ENCODE data around the gene SHISA8.
A peak's percentile ranks its signal among the peaks of the same experiment; 100 is the strongest.

Gene SHISA8

DNA sequence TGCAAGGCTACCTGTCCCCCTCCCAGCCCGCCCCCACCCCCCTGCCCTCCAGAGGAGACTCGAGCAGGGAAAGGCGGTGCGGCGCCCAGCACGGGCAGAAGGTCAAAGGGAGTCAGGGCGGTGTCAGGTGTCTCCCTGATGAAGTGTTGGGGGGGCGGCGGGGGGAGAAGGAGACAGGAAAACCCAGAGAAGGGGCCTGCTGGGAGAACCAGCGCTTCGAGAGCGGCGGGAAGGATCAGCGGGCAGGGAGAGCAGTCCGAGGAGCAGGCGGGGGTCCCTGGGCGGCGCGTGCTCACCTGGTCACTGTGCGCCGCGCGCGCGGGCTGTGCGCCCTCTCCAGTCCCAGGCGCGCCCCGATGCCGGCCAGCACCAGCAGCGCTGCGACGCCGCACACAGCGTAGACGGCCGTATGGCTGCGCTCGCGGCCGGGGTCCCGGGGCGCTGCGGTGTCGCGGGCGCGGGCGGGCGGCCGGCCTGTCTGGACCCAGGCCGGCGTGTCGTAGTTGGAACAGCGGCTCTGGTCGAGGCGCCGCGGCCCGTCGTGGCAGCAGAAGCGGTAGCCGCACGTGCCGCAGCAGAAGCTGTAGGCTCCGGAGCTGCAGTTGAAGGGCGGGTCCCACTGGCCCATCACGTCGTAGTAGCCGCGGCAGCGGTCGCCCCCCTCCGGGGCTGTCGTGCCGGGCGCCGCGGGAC lies 886 bp downstream of the SHISA8 start:
- Mint-ChIP-seq H3K36me3 (ENCODE audit: low read depth) (no peaks in the 10 kb centered on the region), H3K27ac (no peak overlapping the region), H3K9me3 (no peaks in the 10 kb centered on the region), H3K27me3 (ENCODE audit: low read depth) (peaks cover 54% of the 10 kb centered on the region), H3K4me1 (ENCODE audit: low read depth) (peaks cover 9% of the 10 kb centered on the region), H3K4me3 (no peak overlapping the region)
- no peak for DNase-seq (ENCODE audit: low spot score)

DNA sequence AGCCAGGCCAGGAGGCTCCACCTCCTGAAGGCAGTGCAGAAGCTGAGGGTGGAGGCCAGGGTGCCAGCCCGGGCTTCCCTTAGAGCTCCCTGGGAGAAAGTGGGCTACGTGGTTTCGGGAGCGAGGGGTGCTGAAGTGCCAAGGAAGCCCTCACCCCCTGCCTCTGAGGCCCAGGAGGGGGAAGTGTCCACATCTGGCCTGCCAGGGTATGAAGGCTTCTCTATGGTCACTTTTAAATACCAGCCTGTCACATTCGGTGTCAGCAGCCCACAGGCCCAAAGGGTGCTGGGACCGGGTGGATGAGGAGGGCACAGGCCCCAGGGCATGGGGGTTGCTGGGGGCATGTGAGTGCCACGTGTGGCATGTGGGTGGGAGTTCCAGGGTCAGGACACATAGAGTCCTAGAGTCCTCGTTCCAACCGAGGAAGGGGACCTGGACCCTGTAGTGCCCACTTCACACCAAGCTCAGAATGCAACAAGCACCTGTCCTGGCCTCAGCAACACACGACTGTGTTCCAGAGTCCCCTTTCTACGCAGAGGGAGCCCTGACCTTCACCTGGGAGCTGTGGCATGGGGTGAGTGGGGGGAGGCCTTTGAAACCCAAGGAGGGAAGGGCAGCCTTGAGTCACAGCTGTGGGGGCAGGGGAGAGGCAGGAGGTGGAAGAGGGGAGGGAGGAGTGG lies 1.7 kb downstream of the SHISA8 start:
- H3K4me1 Mint-ChIP-seq (ENCODE audit: low read depth) = peaks cover 15% of the 10 kb centered on the region
- H3K9me3 Mint-ChIP-seq = no peaks in the 10 kb centered on the region
- H3K36me3 Mint-ChIP-seq (ENCODE audit: low read depth) = peaks cover 4% of the 10 kb centered on the region
- H3K27me3 Mint-ChIP-seq (ENCODE audit: low read depth) = peaks cover 55% of the 10 kb centered on the region
- DNase-seq (ENCODE audit: low spot score) = no peak
- H3K27ac Mint-ChIP-seq = peak overlapping the region; percentile 63
- peak overlapping the region; percentile 61 for H3K4me3 Mint-ChIP-seq

DNA sequence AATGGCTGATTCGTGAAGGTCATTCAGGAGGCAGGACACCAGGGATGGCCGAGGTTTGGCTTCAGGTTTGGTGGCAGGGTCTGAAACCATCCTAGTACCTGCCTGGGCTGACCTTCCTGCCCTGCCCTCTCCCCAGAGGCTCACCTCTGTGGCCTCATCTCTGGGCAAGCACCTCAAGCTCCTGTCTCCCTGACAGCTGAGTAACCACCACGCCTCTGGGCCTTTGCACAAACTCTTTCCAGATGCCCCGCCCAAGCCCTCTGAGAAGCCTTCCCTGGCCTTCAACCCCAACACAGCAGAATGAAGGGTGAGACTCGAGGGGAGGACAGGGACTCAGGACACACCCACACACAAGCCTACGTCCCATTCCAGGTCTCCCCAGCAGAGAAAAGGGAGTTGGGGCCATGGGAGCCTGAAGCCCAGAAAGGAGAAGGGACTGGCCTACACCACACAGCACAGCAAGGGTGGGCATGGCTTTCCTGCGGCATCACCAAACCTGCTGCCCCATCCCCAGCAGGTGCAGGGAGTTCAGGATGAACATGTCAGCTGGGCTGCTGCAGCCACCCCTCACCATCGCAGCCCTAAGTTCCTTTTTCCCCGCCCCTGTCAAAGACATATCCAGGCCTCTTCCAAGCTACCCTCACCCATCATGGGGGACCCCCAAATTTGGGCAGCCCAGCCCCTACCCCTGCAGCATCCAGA lies 2.4 kb downstream of the SHISA8 start:
- Mint-ChIP-seq H3K4me3 (no peak overlapping the region), H3K36me3 (ENCODE audit: low read depth) (peaks cover 6% of the 10 kb centered on the region), H3K9me3 (no peaks in the 10 kb centered on the region), H3K4me1 (ENCODE audit: low read depth) (peaks cover 20% of the 10 kb centered on the region), H3K27me3 (ENCODE audit: low read depth) (peaks cover 54% of the 10 kb centered on the region), H3K27ac (peak overlapping the region; percentile 26)
- no peak for DNase-seq (ENCODE audit: low spot score)

DNA sequence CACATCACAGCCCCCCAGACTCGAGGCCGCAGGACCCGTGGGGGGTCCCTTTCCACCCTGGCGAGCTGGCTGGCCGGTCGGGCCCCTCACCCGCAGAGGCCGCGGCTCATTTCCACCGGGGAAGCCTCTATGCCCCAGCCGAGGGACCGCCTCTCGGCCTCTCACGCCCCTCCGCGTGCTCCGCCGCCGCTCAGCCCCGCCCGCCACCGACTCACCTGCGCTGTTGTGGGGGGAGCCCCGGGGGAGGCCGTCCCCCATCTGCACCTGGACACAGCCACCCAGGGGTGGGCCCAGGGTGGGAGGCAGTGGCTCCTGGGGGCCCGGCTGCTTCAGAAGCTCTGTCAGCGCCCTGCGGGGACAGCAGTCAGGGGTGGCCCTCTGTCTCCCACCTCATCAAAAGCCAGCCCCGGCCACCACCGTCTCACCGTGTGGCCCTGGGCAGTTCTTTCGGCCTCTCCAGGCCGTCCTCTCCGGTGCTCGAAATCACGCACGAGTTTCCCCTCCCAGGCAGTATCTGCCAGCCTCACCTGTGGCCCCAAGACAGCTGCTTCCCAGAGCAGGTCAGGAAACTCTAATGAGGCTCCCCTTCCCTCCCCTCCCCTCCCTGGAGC lies 3.8 kb downstream of the SHISA8 start:
- Mint-ChIP-seq H3K4me1 (ENCODE audit: low read depth) (peaks cover 20% of the 10 kb centered on the region), H3K27ac (no peak overlapping the region), H3K36me3 (ENCODE audit: low read depth) (peaks cover 9% of the 10 kb centered on the region), H3K27me3 (ENCODE audit: low read depth) (peaks cover 41% of the 10 kb centered on the region), H3K9me3 (no peaks in the 10 kb centered on the region), H3K4me3 (no peak overlapping the region)
- no peak for DNase-seq (ENCODE audit: low spot score)

DNA sequence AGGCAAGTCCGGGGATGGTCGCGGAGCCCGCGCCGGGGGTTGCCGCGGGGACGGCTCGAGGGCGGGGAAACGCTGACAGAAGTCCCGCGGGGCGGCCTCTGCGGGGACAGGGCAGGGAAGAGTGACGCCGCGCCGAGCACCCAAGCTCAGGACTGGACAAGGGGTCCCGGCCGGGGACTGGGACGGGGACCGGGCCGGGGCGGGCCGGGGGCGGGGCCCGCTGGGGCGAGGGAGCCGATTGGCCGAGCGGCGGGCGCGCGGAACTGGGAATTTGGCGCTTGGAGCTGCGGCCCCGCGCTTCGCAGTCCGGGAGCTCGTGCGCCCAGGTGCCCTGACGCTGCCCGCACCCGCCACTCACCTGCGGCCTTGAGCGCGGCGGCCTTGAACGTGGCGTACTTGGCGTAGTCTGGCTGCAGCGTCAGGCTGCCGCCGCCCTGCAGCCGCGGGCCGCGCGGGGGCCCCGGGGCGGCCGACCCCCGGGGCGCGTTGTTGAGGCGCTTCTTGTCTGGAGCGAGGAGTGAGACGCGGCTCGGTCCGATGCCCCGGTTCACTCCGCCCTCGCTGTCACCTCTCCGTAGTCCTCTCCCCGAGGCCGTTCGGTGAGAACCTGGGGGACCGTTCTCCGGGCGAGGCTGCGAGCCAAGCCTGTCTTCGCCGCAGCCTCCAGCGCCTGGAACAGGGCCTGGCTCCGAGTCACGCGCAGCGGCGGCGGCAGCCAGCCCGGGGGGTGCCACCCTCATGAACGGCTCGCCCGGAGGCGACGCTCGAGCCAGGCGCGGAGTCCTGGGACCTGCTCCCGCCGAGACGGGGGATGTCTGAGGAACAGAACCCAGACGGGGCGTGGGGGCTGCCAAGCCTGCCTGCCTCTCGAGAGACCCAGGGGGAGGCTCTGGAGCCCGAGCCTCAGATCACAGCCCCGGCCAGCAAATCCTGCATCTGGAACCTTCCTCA lies 4.5 kb downstream of the SHISA8 start:
- Mint-ChIP-seq H3K27ac (no peak overlapping the region), H3K36me3 (ENCODE audit: low read depth) (peaks cover 12% of the 10 kb centered on the region), H3K4me1 (ENCODE audit: low read depth) (peaks cover 22% of the 10 kb centered on the region), H3K9me3 (no peaks in the 10 kb centered on the region), H3K4me3 (peak overlapping the region; percentile 40), H3K27me3 (ENCODE audit: low read depth) (peaks cover 33% of the 10 kb centered on the region)
- no peak for DNase-seq (ENCODE audit: low spot score)

DNA sequence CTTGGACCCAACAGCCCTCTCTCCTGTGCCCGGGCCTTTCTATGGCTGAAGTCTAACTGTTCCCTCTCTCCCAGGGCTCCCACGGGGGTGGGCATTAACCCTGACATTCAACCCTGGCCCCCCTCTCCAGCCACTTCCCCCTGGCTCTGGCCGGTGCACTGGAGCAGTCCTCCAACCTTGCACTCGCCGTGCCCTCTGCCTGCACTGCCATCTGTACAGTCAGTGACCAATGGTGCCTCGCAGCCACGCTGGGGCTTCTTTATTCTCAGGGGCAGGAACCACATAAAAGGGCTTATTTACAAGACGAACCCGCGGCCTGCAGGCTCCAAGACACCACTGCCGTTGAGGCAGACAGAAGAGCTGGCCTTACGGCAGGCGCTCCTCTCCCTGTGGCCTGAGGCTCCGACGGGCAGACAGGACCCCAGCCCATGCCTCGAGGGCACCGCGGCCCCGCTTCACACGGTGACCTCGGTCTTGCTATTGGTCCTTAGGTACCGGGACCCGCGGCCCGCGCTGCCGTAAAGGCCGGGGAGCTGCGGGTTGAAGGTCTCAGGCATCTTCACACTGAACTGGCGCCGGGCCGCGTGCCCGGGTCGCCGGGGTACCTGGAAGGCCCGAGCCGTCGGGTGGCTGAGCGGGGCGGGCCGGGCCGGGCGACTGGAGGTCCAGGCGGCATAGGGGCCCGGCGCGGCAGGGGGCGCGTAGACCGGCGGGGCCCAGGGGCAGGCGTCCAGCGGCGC lies 5.4 kb downstream of the SHISA8 start:
- H3K4me1 Mint-ChIP-seq (ENCODE audit: low read depth) = peaks cover 22% of the 10 kb centered on the region

DNA sequence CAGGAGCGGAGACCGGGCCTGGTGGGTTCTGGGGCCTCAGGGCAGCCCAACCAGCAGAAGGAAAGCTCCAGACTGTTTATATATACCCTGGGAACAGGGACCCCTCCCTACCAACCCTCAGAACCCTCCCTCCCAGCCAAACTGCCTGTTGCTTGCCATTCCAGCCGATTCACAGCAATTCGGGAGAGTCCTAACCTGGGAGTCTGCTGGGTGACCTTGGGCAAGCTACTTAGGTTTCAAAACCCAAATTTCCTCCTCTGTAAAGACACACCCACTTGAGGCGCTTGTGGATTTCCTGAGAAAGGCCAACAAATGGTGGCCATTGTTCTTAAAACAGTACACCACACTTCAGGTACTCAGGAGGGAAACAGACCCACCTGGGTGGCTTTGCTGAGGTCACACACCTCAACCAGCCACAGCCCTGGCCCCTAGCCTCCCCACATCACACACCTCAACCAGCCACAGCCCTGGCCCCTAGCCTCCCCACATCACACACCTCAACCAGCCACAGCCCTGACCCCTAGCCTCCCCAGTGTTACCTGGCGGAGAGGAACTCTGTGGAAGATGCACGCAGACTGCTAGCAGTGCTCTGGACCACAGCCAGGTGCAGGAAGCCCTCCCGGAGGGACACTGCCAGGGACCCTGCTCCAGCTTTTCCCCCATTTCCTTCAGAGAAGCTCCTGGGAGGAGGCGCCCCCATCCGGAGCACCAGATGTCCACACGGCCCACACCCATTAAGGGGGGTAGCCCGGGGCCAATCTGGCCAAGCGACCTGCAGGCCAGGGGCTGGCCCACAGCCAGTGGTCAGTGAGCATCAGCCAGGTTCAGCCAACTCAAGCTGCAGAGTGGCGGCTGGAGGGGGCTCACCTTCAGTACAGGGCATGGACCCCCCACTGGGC lies 6.2 kb downstream of the SHISA8 start:
- peaks cover 19% of the 10 kb centered on the region for H3K36me3 Mint-ChIP-seq (ENCODE audit: low read depth)
- DNase-seq (ENCODE audit: low spot score) = no peak
- peaks cover 22% of the 10 kb centered on the region for H3K4me1 Mint-ChIP-seq (ENCODE audit: low read depth)
- H3K27me3 Mint-ChIP-seq (ENCODE audit: low read depth) = peaks cover 32% of the 10 kb centered on the region
- H3K27ac Mint-ChIP-seq = peak overlapping the region; percentile 52
- H3K9me3 Mint-ChIP-seq = no peaks in the 10 kb centered on the region
- peak overlapping the region; percentile 71 for H3K4me3 Mint-ChIP-seq

More for the DNA sequence above, 5.4 kb downstream of the SHISA8 start:
- H3K27me3 Mint-ChIP-seq (ENCODE audit: low read depth) = peaks cover 32% of the 10 kb centered on the region
- H3K27ac Mint-ChIP-seq = no peak overlapping the region
- peak overlapping the region; percentile 15 for H3K4me3 Mint-ChIP-seq
- no peaks in the 10 kb centered on the region for H3K9me3 Mint-ChIP-seq
- H3K36me3 Mint-ChIP-seq (ENCODE audit: low read depth) = peaks cover 12% of the 10 kb centered on the region
- no peak for DNase-seq (ENCODE audit: low spot score)

DNA sequence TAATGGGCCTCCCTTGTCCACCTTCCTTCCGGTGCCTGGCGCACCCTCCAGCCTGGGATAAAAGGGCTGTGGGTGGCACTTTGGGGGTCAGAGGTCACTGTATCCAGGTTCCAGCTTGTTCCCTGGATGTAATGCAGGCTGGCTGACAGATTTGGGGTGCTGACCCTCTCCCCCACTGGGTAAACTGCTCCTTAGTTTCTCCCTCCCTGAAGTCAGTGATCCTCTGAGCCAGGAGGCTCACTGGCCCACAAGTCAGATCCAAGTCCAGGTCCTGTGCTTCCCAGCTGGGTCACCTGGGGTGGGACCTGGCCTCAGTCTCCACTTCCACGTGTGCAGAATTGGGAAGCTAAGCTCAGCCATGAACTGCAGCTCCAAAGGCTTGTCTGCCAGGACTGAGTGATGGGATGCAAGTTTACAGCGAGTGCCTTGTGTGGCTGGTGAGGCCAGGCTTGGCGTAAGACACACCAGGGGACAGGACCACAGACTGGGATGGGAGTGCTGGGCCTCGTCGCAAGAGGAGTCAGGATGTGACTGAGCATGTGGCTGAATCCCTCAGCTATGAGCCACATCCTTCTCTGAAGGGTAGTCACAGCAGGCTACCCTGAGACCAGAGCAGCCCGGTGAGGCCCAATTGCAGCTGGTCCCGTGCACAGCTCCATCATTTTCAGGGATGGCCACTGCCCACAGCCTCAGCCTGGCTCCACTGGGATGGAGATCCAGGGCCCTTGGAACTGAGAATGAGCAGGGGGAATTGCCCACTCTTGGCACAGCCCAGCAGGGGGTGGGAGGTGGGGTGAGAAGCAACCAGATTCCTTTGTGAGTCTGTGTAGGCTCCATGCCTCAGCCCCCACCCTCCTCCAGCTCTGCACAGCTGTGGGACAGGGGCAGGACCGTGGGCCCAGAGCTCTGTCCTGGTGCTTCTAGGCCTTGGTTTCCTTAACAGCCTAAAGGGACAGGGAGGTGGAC lies 7.2 kb downstream of the SHISA8 start:
- Mint-ChIP-seq H3K9me3 (no peaks in the 10 kb centered on the region), H3K4me1 (ENCODE audit: low read depth) (peaks cover 22% of the 10 kb centered on the region), H3K27me3 (ENCODE audit: low read depth) (peaks cover 23% of the 10 kb centered on the region), H3K27ac (peak overlapping the region; percentile 31), H3K36me3 (ENCODE audit: low read depth) (peaks cover 20% of the 10 kb centered on the region), H3K4me3 (no peak overlapping the region)
- no peak for DNase-seq (ENCODE audit: low spot score)

DNA sequence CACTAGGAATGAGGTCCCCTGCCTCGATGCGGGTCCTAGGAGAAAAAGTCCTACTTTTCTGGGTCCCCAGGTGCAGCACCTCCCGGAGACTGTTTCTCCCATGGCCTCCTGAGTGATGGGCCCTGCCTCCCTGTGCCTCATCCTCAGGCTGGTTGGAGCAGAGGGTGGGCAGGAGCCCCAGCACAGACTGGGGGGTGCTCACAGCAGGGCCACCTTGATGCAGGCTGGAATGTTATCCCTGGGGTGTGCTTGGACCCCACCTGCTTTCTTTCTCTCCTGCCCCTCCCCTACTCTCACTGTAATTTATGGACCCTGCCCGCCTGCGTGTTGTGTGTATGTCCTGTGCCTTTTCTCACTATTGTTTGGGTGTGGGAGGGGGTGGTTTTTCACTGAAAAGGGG lies 8.1 kb downstream of the SHISA8 start:
- H3K27ac Mint-ChIP-seq = no peak overlapping the region
- H3K9me3 Mint-ChIP-seq = no peaks in the 10 kb centered on the region
- peaks cover 14% of the 10 kb centered on the region for H3K27me3 Mint-ChIP-seq (ENCODE audit: low read depth)
- peaks cover 22% of the 10 kb centered on the region for H3K4me1 Mint-ChIP-seq (ENCODE audit: low read depth)
- no peak for DNase-seq (ENCODE audit: low spot score)
- H3K36me3 Mint-ChIP-seq (ENCODE audit: low read depth) = peaks cover 25% of the 10 kb centered on the region
- H3K4me3 Mint-ChIP-seq = no peak overlapping the region

DNA sequence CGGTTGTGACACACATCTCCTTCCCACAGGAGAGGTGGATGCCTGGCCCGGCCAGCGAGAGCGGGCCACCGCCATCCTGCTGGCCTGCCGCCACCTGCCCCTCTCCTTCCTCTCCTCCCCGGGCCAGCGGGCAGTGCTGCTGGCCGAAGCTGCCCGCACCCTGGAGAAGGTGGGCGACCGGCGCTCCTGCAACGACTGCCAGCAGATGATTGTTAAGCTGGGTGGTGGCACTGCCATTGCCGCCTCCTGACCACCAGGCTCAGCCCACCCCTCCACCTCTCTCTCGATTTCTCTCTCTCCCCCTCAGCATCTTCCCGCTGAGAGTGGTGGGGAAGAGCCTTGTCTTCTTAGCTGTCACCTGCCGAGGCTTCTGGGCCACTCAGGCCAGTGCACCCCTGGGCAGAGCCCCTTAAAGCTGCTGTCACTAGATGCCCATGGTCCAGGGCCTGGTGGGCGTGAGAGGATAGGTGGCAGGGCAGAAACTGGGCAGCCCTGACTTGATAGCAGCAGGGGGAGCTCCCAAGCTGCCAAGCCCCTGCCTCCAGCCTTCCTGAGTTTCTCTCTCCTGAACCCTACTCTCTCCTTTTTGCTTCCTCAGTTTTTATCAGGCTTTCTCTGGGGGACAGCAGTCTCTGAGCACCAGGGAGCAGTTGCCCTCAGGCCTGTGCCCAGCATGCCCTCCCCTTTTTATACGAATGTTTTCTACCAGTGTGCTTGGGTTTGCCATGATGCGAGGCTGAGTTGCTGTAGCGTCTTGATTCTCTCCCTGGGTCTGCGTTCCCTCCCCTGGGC lies 9.3 kb downstream of the SHISA8 start:
- H3K27me3 Mint-ChIP-seq (ENCODE audit: low read depth) = peaks cover 8% of the 10 kb centered on the region
- H3K36me3 Mint-ChIP-seq (ENCODE audit: low read depth) = peaks cover 28% of the 10 kb centered on the region
- DNase-seq (ENCODE audit: low spot score) = no peak
- H3K27ac Mint-ChIP-seq = peak overlapping the region; percentile 62
- H3K4me1 Mint-ChIP-seq (ENCODE audit: low read depth) = peaks cover 20% of the 10 kb centered on the region
- no peaks in the 10 kb centered on the region for H3K9me3 Mint-ChIP-seq
- no peak overlapping the region for H3K4me3 Mint-ChIP-seq
